Lung (tissue), 12 donors: Measurements from ENCODE around the gene CSMD2. TPM values are rescaled to one million over a fixed set of nuclear protein-coding genes. Genes with fewer than 3 reads are reported as not detected.

ENCODE experiments used
- ATAC-seq: fragments of 200-7000 bp; cut with Tn5 transposase; one replicate; pipeline ENCODE4 v1.9.1; 2020; ENCODE audit warnings: moderate number of reproducible peaks; ENCODE audit not compliant: insufficient read depth, low FRiP score
- DNase-seq, 3 donors: peaks; one replicate each; pipeline ENCODE4 v3.0.0-alpha.2; 2013 to 2017
- H3K27ac ChIP-seq, 2 donors: one replicate each; pipeline ENCODE4 v1.5.1; 2013; ENCODE audit warnings: mild to moderate bottlenecking in 2 of 2, moderate library complexity in 2 of 2, control low read depth in 1 of 2, inconsistent platforms in 1 of 2, low read depth in 1 of 2, low read length in 1 of 2
- H3K27me3 ChIP-seq, 3 donors: one replicate each; pipeline ENCODE4 v1.5.1; 2013; ENCODE audit warnings: low read length in 2 of 3; ENCODE audit not compliant: control insufficient read depth in 3 of 3, insufficient read depth in 3 of 3
- H3K36me3 ChIP-seq, 4 donors: one replicate each; pipeline ENCODE4 v1.5.1; 2013; ENCODE audit warnings: low read length in 4 of 4, mild to moderate bottlenecking in 1 of 4, moderate library complexity in 1 of 4; ENCODE audit not compliant: control insufficient read depth in 4 of 4, insufficient read depth in 4 of 4
- H3K4me1 ChIP-seq, 5 donors: one replicate each; pipeline ENCODE4 v1.5.1; 2013; ENCODE audit warnings: low read length in 5 of 5, mild to moderate bottlenecking in 2 of 5, moderate library complexity in 1 of 5; ENCODE audit not compliant: control insufficient read depth in 5 of 5, insufficient read depth in 5 of 5
- H3K4me3 ChIP-seq: one replicate; pipeline ENCODE4 v1.5.1; 2013; ENCODE audit warnings: mild to moderate bottlenecking, control low read depth, moderate library complexity
- H3K9ac ChIP-seq, 2 donors: one replicate each; pipeline ENCODE4 v1.5.1; 2013; ENCODE audit warnings: low read length in 2 of 2, control low read depth in 1 of 2; ENCODE audit not compliant: insufficient read depth in 1 of 2
- H3K9me3 ChIP-seq, 4 donors: one replicate each; pipeline ENCODE4 v1.5.1; 2013; ENCODE audit warnings: low read length in 3 of 4, mild to moderate bottlenecking in 1 of 4, moderate library complexity in 1 of 4; ENCODE audit not compliant: control insufficient read depth in 4 of 4, insufficient read depth in 3 of 4
- WGBS, 2 donors: extraction: QIAGEN DNeasy Blood & Tissue Kit; methylation state at CpG; one replicate each; pipeline ENCODE4 v1.1.7; 2013; 5-methylcytosine and 5-hydroxymethylcytosine counted together
- polyA plus RNA-seq, 2 donors: library from polyadenylated mRNA; stranded (reverse); fragments of 200-250 nt; gene quantifications; one replicate each; pipeline ENCODE4 v1.2.1, GENCODE V29; 2013
- total RNA-seq, 2 donors: library from RNA; depleted of rRNA in 1 of 2; stranded (reverse); fragments of >200 nt in 1 of 2; gene quantifications; one replicate each; pipeline ENCODE4 v1.2.1, GENCODE V29; 2014 to 2021
- TF ChIP-seq, protein P1 (sequence below): IDR thresholded peaks from 2 replicates; pipeline ENCODE4 v1.5.1; 2012; ENCODE audit warnings: mild to moderate bottlenecking; ENCODE audit errors: control extremely low read depth, extremely low read depth
- donor health status: control.
- donor health status: control.
- donor health status: Bipolar disorder and iron deficiency.
- donor health status: healthy.
- donor health status: DM: yes; HTN: yes; CAD: no.

Gene CSMD2
- total and polyA plus RNA-seq, 4 donors: 0.11 to 1.2 (median 0.39) TPM

DNA sequence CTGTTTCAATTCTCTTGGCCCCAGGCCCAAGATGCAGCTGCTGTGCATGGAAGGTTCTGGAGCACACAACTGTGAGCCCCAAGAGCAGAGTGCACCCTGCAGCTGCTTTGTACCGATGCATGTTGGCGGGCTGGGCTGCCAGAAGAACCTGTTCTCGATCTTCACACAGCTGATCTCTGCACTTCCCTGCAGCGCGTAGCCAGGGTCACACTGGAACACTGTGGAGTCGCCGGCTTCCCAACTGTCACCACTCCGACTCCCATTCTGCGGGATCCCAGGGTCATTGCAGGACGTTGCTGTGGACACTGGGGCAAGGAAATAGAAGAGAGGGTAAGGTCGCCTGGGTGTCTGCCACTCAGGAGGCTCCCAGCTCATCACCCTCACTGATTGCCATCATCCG is 507.2 kb downstream of the CSMD2 start:
- TF ChIP-seq, protein P1, sequence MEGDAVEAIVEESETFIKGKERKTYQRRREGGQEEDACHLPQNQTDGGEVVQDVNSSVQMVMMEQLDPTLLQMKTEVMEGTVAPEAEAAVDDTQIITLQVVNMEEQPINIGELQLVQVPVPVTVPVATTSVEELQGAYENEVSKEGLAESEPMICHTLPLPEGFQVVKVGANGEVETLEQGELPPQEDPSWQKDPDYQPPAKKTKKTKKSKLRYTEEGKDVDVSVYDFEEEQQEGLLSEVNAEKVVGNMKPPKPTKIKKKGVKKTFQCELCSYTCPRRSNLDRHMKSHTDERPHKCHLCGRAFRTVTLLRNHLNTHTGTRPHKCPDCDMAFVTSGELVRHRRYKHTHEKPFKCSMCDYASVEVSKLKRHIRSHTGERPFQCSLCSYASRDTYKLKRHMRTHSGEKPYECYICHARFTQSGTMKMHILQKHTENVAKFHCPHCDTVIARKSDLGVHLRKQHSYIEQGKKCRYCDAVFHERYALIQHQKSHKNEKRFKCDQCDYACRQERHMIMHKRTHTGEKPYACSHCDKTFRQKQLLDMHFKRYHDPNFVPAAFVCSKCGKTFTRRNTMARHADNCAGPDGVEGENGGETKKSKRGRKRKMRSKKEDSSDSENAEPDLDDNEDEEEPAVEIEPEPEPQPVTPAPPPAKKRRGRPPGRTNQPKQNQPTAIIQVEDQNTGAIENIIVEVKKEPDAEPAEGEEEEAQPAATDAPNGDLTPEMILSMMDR: no peak
- Histone ChIP-seq H3K9me3 (no peaks in the 10 kb centered on the region), H3K36me3 (no peaks in the 10 kb centered on the region), H3K4me3 (no peak overlapping the region), H3K27ac (no peak overlapping the region), H3K9ac (no peak overlapping the region), H3K27me3 (peaks cover 0 to 2% (median 0%) of the 10 kb centered on the region in 3 donors), H3K4me1 (no peaks in the 10 kb centered on the region)
- DNase-seq: no peak
- 89 to 94% methylated on average over 12 of the region's 12 CpGs for WGBS, 2 donors
- no peak for ATAC-seq

DNA sequence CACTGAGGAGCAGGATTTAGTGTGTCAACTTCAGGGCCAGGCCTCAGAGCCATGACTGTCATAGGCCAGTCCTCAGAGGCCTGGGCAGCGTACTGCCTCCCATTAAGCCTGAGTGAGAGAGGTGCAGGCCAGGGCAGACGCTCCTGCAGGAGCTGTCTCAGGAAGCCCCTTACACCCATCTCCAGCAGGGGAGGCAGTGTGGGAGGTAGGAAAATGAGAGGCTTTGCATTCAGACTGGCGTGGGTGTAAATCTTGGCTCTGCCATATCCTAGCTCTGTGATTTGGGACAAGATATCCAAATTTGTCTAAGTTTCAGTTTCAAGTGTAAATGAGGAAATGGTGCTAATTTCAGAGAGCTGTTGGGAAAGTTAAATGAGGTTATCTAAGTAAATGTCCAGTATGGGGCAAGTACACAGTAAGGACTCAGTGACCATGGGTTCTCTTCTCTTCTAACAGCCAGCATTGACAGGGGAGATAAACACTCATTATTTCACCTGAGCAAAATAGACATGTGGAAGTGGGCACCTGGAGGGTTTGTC is 508.5 kb downstream of the CSMD2 start:
- no peak for ATAC-seq

DNA sequence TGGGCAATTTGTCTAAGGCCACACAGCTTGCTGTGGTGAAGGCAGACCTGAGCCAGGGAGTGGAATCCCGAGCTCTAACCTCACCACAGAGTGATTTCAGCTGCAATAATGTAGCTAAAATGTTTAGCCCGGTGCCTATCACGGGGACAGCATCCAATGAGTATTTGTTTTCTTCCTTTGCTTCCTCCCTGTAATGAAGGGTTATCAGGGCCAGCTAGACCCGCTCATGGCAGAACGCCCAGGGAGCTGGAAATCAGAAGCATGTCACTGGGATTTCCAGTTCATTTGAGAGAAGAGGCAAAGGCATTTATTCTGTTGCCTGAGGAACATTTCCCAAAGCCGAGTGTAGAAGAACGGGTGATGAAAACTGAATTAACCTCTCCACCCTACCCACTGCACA is 509.5 kb downstream of the CSMD2 start:
- no peak for ATAC-seq
- Histone ChIP-seq H3K36me3 (no peaks in the 10 kb centered on the region), H3K27me3 (no peaks in the 10 kb centered on the region), H3K27ac (no peak overlapping the region), H3K4me1 (no peaks in the 10 kb centered on the region), H3K9me3 (no peaks in the 10 kb centered on the region), H3K9ac (no peak overlapping the region), H3K4me3 (no peak overlapping the region)
- DNase-seq: no peak
- TF ChIP-seq, protein P1: no peak
- 62 to 77% methylated on average over 7 of the region's 7 CpGs for WGBS, 2 donors

More for the DNA sequence above, 508.5 kb downstream of the CSMD2 start:
- DNase-seq: no peak
- TF ChIP-seq, protein P1: no peak
- no peak overlapping the region for H3K4me3 ChIP-seq
- H3K9me3 ChIP-seq: no peaks in the 10 kb centered on the region
- 85% methylated on average over 3 of the region's 3 CpGs for WGBS, 2 donors
- no peaks in the 10 kb centered on the region for H3K36me3 ChIP-seq
- no peaks in the 10 kb centered on the region for H3K4me1 ChIP-seq
- H3K27ac ChIP-seq: no peak overlapping the region
- H3K27me3 ChIP-seq: no peaks in the 10 kb centered on the region
- H3K9ac ChIP-seq: no peak overlapping the region
